ENCODE results near the gene AP3S1. TPM values are rescaled to one million over a fixed set of nuclear protein-coding genes. Genes with fewer than 3 reads are reported as not detected.

The AP3S1 gene
- total and polyA plus RNA-seq, 2 of the 13 experiments (the other 11 are each of a cell fraction or from before 2014, with no cell fraction given): 50.5 to 85.9 TPM

DNA sequence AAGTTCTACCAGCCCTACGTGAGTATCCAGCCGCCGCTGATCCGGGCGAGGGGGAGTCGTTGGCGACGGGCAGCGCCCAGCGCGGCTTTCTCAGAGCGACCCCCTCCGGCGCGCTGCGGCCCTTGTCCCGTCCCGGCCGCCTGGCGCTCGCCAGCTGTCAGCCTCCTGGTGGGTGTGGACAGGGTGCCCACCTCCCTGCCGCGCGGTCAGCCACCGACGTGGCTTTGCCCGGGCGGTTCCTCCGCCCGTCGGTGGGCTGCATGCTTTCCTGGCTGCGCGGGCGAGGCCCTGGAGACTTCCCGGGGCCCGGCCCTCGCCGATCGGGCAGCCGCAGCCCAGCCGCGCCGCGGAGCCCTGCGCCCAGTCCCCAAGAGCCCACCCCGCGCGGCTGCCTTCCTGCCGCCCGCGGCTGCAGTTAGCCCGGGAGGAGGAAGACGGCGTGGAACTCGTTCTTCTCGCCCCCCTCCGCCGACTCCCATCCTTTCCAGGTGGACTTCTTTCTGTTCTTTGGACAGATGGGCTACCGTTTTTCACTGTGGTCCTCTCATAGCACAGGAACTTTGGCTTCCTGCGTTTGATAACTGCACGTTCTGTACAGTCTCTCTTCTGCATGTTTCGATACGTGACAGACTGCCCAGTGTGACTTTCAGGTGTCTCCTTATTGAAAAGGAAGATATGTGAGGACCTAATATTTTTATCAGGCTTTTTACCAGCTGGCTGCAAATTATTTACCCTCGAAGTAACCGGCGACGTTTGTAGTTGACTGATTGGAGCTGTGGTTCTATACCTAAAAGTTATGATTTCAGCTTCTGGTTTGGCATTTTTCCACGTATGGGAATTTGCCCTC is 577 bp downstream of the AP3S1 start (continued):
- TF ChIP-seq ZNF800 (CRISPR knock-in tag; IDR thresholded peaks at IDR 0.05): peak; percentile 31; the same call in 1 of the 2 replicates
- TF ChIP-seq, protein P1, sequence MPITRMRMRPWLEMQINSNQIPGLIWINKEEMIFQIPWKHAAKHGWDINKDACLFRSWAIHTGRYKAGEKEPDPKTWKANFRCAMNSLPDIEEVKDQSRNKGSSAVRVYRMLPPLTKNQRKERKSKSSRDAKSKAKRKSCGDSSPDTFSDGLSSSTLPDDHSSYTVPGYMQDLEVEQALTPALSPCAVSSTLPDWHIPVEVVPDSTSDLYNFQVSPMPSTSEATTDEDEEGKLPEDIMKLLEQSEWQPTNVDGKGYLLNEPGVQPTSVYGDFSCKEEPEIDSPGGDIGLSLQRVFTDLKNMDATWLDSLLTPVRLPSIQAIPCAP (CRISPR knock-in tag; IDR thresholded peaks at IDR 0.05; ENCODE audit: low read depth): 0 out of 2 replicates have a peak, but pooled peaks have one; percentile 75
- no peak for TF ChIP-seq CENPT (CRISPR knock-in tag; IDR thresholded peaks at IDR 0.05; ENCODE audit: low read depth)
- TF ChIP-seq ARID4A (CRISPR knock-in tag; IDR thresholded peaks at IDR 0.05; ENCODE audit: borderline replicate concordance): peak; percentile 82
- TF ChIP-seq MTA1 (CRISPR knock-in tag; IDR thresholded peaks at IDR 0.05; ENCODE audit: borderline replicate concordance): 0 out of 2 replicates have a peak, but pooled peaks have one; percentile 56
- peak; percentile 78; the same call in 1 of the 2 replicates for TF ChIP-seq ZFP91 (CRISPR knock-in tag; IDR thresholded peaks at IDR 0.05; ENCODE audit: borderline replicate concordance)
- TF ChIP-seq, protein P2, sequence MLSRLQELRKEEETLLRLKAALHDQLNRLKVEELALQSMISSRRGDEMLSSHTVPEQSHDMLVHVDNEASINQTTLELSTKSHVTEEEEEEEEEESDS (CRISPR knock-in tag; IDR thresholded peaks at IDR 0.05; ENCODE audit: borderline replicate concordance): 0 out of 2 replicates have a peak, but pooled peaks have one; percentile 39
- TF ChIP-seq ZNF432 (CRISPR knock-in tag; IDR thresholded peaks at IDR 0.05; ENCODE audit: borderline replicate concordance): no peak
- peak; percentile 73 for TF ChIP-seq SALL2 (CRISPR knock-in tag; IDR thresholded peaks at IDR 0.05)
- TF ChIP-seq ZNF143 (CRISPR knock-in tag; IDR thresholded peaks at IDR 0.05): no peak
- TF ChIP-seq ZBTB20 (CRISPR knock-in tag; IDR thresholded peaks at IDR 0.05; ENCODE audit: borderline replicate concordance, low read depth): no peak
- TF ChIP-seq ZC3H13 (CRISPR knock-in tag; IDR thresholded peaks at IDR 0.05): 0 out of 2 replicates have a peak, but pooled peaks have one; percentile 11
- no peak for TF ChIP-seq ZNF326 (CRISPR knock-in tag; IDR thresholded peaks at IDR 0.05; ENCODE audit: borderline replicate concordance)
- TF ChIP-seq SATB2 (CRISPR knock-in tag; IDR thresholded peaks at IDR 0.05): peak; percentile 8; the same call in 1 of the 2 replicates
- TF ChIP-seq TCF12 (IDR thresholded peaks at IDR 0.05): no peak
- 0 out of 2 replicates have a peak, but pooled peaks have one; percentile 13 for TF ChIP-seq TCF12 (CRISPR knock-in tag; IDR thresholded peaks at IDR 0.05)
- TF ChIP-seq, protein P3, sequence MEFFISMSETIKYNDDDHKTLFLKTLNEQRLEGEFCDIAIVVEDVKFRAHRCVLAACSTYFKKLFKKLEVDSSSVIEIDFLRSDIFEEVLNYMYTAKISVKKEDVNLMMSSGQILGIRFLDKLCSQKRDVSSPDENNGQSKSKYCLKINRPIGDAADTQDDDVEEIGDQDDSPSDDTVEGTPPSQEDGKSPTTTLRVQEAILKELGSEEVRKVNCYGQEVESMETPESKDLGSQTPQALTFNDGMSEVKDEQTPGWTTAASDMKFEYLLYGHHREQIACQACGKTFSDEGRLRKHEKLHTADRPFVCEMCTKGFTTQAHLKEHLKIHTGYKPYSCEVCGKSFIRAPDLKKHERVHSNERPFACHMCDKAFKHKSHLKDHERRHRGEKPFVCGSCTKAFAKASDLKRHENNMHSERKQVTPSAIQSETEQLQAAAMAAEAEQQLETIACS (CRISPR knock-in tag; IDR thresholded peaks at IDR 0.05): 0 out of 2 replicates have a peak, but pooled peaks have one; percentile 9

All from HepG2 (cell line).